ENCODE measurements around the gene EDC4. TPM values are rescaled to one million over a fixed set of nuclear protein-coding genes. Genes with fewer than 3 reads are reported as not detected.
A peak's percentile ranks its signal among the peaks of the same experiment; 100 is the strongest.

EDC4 gene
- total RNA-seq, 4 donors from 2014 or later, result 43.8 to 72.6 (median 53.5) TPM

- peak; percentile 56 for ATAC-seq
- peaks cover 0 to 69% of the 10 kb centered on the region in 2 donors for H3K36me3 ChIP-seq
- 40% methylated on average over 5 of the region's 11 CpGs; no CpG with 5 or more reads in 1 of the 2 donors for WGBS, 2 donors (ENCODE audit: low coverage in 1 of 2)
- H3K27me3 ChIP-seq, result no peaks in the 10 kb centered on the region
- no peak overlapping the region for H3K4me3 ChIP-seq
- H3K9me3 ChIP-seq, result no peaks in the 10 kb centered on the region
- no peak for TF ChIP-seq POLR2A (IDR thresholded peaks at IDR 0.05)
- no peak for TF ChIP-seq POLR2AphosphoS5 (IDR thresholded peaks at IDR 0.05)
- peak in 3 of 4 experiments; percentile 71 to 93 (median 86) for TF ChIP-seq CTCF (IDR thresholded peaks at IDR 0.05)
- TF ChIP-seq EP300 (IDR thresholded peaks at IDR 0.05), result no peak
- peaks cover 0 to 25% (median 8%) of the 10 kb centered on the region in 3 donors for H3K4me1 ChIP-seq
- peak overlapping the region; percentile 16 to 83 (median 67) for H3K27ac ChIP-seq
These were observed 11.0 kb downstream of the EDC4 start for GRCh38 chr16:67883872-67884261.

- H3K27ac ChIP-seq, result peak within 1 kb of the TSS; percentile 43 to 83 (median 67)
- H3K4me1 ChIP-seq, result peaks cover 0 to 25% (median 8%) of the 10 kb centered on the region in 3 donors
- peak within 1 kb of the TSS in 1 of 2 donors; percentile 35 for H3K4me3 ChIP-seq
- peak; percentile 71 for TF ChIP-seq POLR2AphosphoS5 (IDR thresholded peaks at IDR 0.05)
- TF ChIP-seq POLR2A (IDR thresholded peaks at IDR 0.05), result peak in 1 of 2 donors; percentile 38
- no peak for TF ChIP-seq CTCF (IDR thresholded peaks at IDR 0.05)
- WGBS, 2 donors (ENCODE audit: low coverage in 1 of 2), result 20% methylated on average over 1 of the region's 22 CpGs; no CpG with 5 or more reads in 1 of the 2 donors
- H3K9me3 ChIP-seq, result no peaks in the 10 kb centered on the region
- H3K36me3 ChIP-seq, result peaks cover 0 to 61% of the 10 kb centered on the region in 2 donors
- no peaks in the 10 kb centered on the region for H3K27me3 ChIP-seq
- ATAC-seq, result peak; percentile 98
These were observed 11.8 kb downstream of the EDC4 start, which contains the start of gene NRN1L for GRCh38 chr16:67884684-67885083. Gene NRN1L (plus strand): TSS chr16:67884885. CDS start chr16:67884904, 19 bp downstream.

GRCh38 chr16:67885545-67885944, 12.7 kb downstream of the EDC4 start:
- Histone ChIP-seq H3K4me3 (no peak overlapping the region), H3K9me3 (no peaks in the 10 kb centered on the region), H3K27me3 (no peaks in the 10 kb centered on the region), H3K36me3 (peaks cover 0 to 53% of the 10 kb centered on the region in 2 donors), H3K27ac (peak overlapping the region in 3 of 4 donors; percentile 61 to 83 (median 73)), H3K4me1 (peaks cover 0 to 25% (median 8%) of the 10 kb centered on the region in 3 donors)
- no peak for ATAC-seq
- WGBS, 2 donors (ENCODE audit: low coverage in 1 of 2), result 95 to 100% methylated on average over 4 to 8 of the region's 12 CpGs
- TF ChIP-seq POLR2AphosphoS5 (IDR thresholded peaks at IDR 0.05), result no peak

- Histone ChIP-seq H3K4me1 (peaks cover 0 to 25% (median 8%) of the 10 kb centered on the region in 3 donors), H3K27me3 (no peaks in the 10 kb centered on the region), H3K4me3 (no peak overlapping the region), H3K9me3 (no peaks in the 10 kb centered on the region), H3K27ac (peak overlapping the region in 1 of 4 donors; percentile 83), H3K36me3 (peaks cover 0 to 48% of the 10 kb centered on the region in 2 donors)
- no peak for ATAC-seq
- WGBS, 2 donors (ENCODE audit: low coverage in 1 of 2), result 60 to 100% methylated on average over 1 of the region's 19 CpGs
- TF ChIP-seq POLR2A (IDR thresholded peaks at IDR 0.05), result no peak
- no peak for TF ChIP-seq POLR2AphosphoS5 (IDR thresholded peaks at IDR 0.05)
- no peak for TF ChIP-seq CTCF (IDR thresholded peaks at IDR 0.05)
- TF ChIP-seq EP300 (IDR thresholded peaks at IDR 0.05), result no peak
These were observed 13.1 kb downstream of the EDC4 start for GRCh38 chr16:67885976-67886375.

GRCh38 chr16:67886387-67886786, 13.5 kb downstream of the EDC4 start:
- peaks cover 0 to 44% of the 10 kb centered on the region in 2 donors for H3K36me3 ChIP-seq
- no peaks in the 10 kb centered on the region for H3K9me3 ChIP-seq
- ATAC-seq, result no peak
- no peaks in the 10 kb centered on the region for H3K27me3 ChIP-seq
- TF ChIP-seq EP300 (IDR thresholded peaks at IDR 0.05) (no peak), CTCF (IDR thresholded peaks at IDR 0.05) (no peak), POLR2A (IDR thresholded peaks at IDR 0.05) (no peak), POLR2AphosphoS5 (IDR thresholded peaks at IDR 0.05) (no peak)
- peaks cover 0 to 25% (median 8%) of the 10 kb centered on the region in 3 donors for H3K4me1 ChIP-seq
- H3K4me3 ChIP-seq, result no peak overlapping the region
- no peak overlapping the region for H3K27ac ChIP-seq
- WGBS, 2 donors (ENCODE audit: low coverage in 1 of 2), result 100% methylated on average over 1 of the region's 5 CpGs; no CpG with 5 or more reads in 1 of the 2 donors

Data from gastroesophageal sphincter (tissue), 4 donors.